H54 (cell line): ENCODE measurements around the gene ATPAF2.
A peak's percentile ranks its signal among the peaks of the same experiment; 100 is the strongest.

Experiments
- DNase-seq: peaks from one replicate; pipeline ENCODE4 v3.0.0; 2011; ENCODE audit warnings: low spot score, mixed read lengths; ENCODE audit not compliant: insufficient read length
- FAIRE-seq: peaks from 3 replicates; lab custom pipeline; 2011; peaks lifted over from hg19 to GRCh38; lab: Jason Lieb, UNC
- POLR2A ChIP-seq: IDR thresholded peaks from 2 replicates; pipeline ENCODE4 v1.6.1; 2011; ENCODE audit warnings: low read depth, mild to moderate bottlenecking, low read length

ATPAF2 gene

GRCh38 chr17:18038861-18039534 lies at the start of gene ATPAF2, which contains the start of gene GID4:
Gene ATPAF2, minus strand, starts transcription at chr17:18039168. Its CDS starts 155 bp downstream, at chr17:18039013.
Gene GID4, plus strand, starts transcription at chr17:18039408. Its CDS starts 57 bp downstream, at chr17:18039465.
- DNase-seq (peak; percentile 99), FAIRE-seq (peak; percentile 58)
- TF ChIP-seq POLR2A = peak; percentile 48; the same call in 1 of the 2 replicates

GRCh38 chr17:18087610-18088491 lies 48.9 kb upstream of the ATPAF2 start, which contains the start of gene DRG2:
Gene DRG2, plus strand, starts transcription at chr17:18087948. Its CDS starts 76 bp downstream, at chr17:18088024.
- FAIRE-seq (no peak), DNase-seq (peak; percentile 99)
- TF ChIP-seq POLR2A = peak; percentile 91

GRCh38 chr17:18084256-18084655 lies 45.3 kb upstream of the ATPAF2 start:
- DNase-seq (no peak), FAIRE-seq (no peak)
- TF ChIP-seq POLR2A = no peak

- DNase-seq = no peak
- no peak for TF ChIP-seq POLR2A
- no peak for FAIRE-seq
These were observed 40.6 kb upstream of the ATPAF2 start for GRCh38 chr17:18079543-18079942.

GRCh38 chr17:18076936-18077335 lies 38.0 kb upstream of the ATPAF2 start:
- DNase-seq (no peak), FAIRE-seq (no peak)
- no peak for TF ChIP-seq POLR2A

GRCh38 chr17:18074566-18075272 lies 35.8 kb upstream of the ATPAF2 start:
- FAIRE-seq = no peak
- DNase-seq = no peak
- no peak for TF ChIP-seq POLR2A

GRCh38 chr17:18071751-18072150 lies 32.8 kb upstream of the ATPAF2 start:
- TF ChIP-seq POLR2A = no peak
- no peak for FAIRE-seq
- no peak for DNase-seq

GRCh38 chr17:18070861-18071340 lies 31.9 kb upstream of the ATPAF2 start:
- peak; percentile 49 for DNase-seq
- FAIRE-seq = peak; percentile 23
- no peak for TF ChIP-seq POLR2A

- FAIRE-seq = no peak
- DNase-seq = no peak
- no peak for TF ChIP-seq POLR2A
These were observed 30.1 kb upstream of the ATPAF2 start for GRCh38 chr17:18069101-18069500.

GRCh38 chr17:18066866-18067265 lies 27.9 kb upstream of the ATPAF2 start:
- TF ChIP-seq POLR2A = no peak
- no peak for DNase-seq
- no peak for FAIRE-seq

GRCh38 chr17:18065546-18065945 lies 26.6 kb upstream of the ATPAF2 start:
- no peak for TF ChIP-seq POLR2A
- DNase-seq (no peak), FAIRE-seq (no peak)

GRCh38 chr17:18064053-18064452 lies 25.1 kb upstream of the ATPAF2 start:
- no peak for TF ChIP-seq POLR2A
- DNase-seq (no peak), FAIRE-seq (no peak)

- DNase-seq (no peak), FAIRE-seq (no peak)
- TF ChIP-seq POLR2A = no peak
These were observed 20.3 kb upstream of the ATPAF2 start for GRCh38 chr17:18059283-18059682.
